Nucleus accumbens (tissue), 56 donors: ENCODE data around the gene SNED1.

ENCODE experiments used
- DNase-seq, 56 donors: peaks; one replicate each; lab custom pipeline; 2025; lab: John Stamatoyannopoulos, UW

The SNED1 gene

DNA sequence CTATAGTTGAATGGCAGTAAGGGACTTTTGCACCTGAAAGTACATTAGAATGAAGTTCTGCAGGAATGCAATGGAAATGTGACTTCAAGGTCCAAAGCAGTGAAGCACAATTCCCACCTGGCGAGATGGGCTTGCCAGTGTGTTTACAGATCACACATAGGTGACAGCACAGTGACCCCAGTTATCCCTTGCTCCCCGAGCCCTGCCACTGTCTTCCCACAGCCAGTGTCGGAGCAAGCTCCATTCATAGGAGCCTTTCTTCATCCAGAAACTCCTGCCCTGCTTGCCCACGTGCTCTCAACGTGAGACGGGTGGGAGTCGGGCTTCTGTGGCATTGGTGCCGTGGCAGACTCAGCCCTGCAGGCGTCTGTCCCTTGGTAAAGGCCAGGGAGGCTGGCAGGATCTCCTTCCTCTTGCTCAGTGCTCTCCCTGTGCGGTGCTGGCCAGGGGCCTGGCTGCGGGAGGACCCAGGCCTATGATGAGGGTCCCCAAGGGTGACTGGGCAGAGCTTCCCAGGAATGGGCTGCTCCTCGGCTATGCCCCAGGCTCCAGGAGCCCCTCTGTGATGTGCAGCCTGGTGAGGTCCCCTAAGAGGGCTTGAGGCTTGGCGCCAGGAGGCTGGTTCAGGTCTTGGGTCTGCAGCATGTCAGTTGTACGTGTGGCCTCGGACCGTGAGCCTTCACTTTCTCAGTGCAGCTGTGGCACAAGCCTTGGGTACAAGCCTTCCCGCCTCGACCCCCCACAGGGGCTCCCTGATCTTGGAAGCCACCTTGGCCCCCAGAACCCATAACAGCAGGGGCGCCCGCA, 40.2 kb downstream of the SNED1 start:
- no peak for DNase-seq

- no peak for DNase-seq
Observed at GRCh38 chr2:241039416-241039815, 41.0 kb downstream of the SNED1 start.

GRCh38 chr2:241040081-241040803, 41.8 kb downstream of the SNED1 start:
- no peak for DNase-seq

- no peak for DNase-seq
Observed at GRCh38 chr2:241041589-241042158, 43.3 kb downstream of the SNED1 start.

GRCh38 chr2:241043581-241043980, 45.2 kb downstream of the SNED1 start:
- no peak for DNase-seq

DNA sequence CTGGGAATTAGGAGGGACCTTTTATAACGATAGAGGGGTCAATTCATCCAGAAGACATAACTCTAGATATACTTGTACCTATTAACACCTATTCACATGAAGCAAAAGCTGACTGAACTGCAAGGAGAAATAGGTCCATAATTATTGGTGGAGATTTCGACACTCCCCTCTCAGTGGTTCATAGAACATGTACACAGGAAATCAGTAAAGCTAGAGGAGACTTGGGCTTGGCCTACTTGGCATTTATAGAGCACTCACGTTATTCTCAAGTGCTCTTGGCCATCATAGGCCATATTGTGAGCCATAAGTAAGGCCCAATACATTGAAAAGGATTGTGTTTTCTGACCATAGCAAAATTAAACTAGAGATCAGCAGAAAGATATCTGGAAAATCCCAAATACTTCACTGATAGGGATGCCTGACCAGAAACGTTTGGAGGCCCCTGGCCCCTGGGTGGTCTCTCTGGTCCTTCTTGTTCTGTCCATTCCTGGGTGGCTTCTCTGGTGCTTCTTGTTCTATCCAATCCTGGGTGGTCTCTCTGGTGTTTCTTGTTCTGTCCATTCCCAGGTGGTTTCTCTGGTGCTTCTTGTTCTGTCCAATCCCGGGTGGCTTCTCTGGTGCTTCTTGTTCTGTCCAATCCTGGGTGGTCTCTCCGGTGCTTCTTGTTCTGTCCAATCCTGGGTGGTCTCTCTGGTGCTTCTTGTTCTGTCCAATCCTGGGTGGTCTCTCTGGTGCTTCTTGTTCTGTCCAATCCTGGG, 49.0 kb downstream of the SNED1 start:
- DNase-seq, result no peak

DNA sequence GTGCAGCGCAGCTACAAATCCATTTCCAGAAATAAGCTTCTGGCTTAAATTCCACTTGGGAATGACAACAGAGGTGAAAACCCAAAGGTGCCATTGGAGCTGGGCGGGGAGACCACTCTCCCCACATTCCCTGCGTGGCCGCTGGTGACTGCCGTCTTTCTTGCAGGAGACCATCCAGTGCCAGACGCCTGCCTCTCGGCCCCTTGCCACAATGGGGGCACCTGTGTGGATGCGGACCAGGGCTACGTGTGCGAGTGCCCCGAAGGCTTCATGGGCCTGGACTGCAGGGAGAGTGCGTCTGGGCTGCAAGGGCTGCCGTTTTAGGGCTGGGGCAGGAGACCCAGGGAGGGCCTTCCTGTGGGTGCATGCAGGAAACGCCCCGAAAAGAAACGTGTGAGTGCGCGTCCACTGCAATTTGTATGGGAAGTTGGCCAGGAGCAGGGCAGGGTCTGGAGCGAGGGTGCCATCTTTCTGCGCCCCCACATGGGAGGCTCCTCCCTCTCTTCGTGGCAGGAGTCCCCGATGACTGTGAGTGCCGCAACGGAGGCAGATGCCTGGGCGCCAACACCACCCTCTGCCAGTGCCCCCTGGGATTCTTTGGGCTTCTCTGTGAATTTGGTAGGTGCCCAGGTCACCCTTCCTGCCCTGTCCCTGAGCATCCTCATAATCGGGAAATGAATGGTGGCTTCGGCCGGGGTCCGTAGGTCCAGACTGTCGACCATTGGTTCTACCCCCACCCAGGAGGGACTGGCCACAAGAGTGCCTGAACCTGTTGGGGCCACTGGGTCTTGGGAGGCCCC, 49.9 kb downstream of the SNED1 start:
- DNase-seq, result no peak

- no peak for DNase-seq
Observed at GRCh38 chr2:241048949-241049343, 50.5 kb downstream of the SNED1 start.

GRCh38 chr2:241049739-241050623, 51.6 kb downstream of the SNED1 start:
- no peak for DNase-seq

- DNase-seq, result no peak
Observed at GRCh38 chr2:241050624-241051577, 52.5 kb downstream of the SNED1 start.

GRCh38 chr2:241051578-241052487, 53.4 kb downstream of the SNED1 start:
- DNase-seq, result no peak

GRCh38 chr2:241052677-241053360, 54.4 kb downstream of the SNED1 start:
- no peak for DNase-seq

DNA sequence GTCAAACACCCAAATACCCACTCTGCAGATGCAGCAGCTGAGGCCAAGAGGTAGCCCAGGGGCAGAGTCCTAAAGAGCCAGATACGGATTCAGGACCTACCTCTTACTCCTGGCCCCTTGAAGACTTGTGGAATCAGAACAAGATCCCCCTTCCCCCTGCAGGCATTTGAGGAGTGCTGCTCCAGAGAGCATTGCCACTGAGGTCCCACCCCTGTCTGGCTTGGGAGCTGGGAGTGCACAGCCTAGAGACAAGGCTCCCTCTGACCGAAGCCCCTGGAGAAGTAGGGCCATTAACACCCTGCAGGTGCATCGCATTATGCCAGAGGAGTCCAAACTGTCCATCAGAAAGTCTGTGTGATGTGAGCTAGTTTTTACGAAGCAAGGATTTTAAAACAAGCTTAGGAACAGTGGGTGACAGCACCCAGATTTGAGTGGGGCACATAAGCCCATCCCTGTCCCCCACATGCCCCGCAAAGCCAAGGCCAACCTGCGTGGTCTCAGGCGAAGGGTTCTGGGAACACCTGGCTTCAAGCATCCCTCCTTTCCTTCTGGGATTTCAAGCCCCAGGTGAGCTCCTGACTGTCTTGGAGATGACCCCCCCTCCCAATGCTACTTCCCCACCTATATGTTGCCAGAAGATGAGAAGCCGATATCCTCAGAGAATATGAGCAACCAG, 55.3 kb downstream of the SNED1 start:
- no peak for DNase-seq

GRCh38 chr2:241061275-241061674, 62.9 kb downstream of the SNED1 start:
- no peak for DNase-seq

DNA sequence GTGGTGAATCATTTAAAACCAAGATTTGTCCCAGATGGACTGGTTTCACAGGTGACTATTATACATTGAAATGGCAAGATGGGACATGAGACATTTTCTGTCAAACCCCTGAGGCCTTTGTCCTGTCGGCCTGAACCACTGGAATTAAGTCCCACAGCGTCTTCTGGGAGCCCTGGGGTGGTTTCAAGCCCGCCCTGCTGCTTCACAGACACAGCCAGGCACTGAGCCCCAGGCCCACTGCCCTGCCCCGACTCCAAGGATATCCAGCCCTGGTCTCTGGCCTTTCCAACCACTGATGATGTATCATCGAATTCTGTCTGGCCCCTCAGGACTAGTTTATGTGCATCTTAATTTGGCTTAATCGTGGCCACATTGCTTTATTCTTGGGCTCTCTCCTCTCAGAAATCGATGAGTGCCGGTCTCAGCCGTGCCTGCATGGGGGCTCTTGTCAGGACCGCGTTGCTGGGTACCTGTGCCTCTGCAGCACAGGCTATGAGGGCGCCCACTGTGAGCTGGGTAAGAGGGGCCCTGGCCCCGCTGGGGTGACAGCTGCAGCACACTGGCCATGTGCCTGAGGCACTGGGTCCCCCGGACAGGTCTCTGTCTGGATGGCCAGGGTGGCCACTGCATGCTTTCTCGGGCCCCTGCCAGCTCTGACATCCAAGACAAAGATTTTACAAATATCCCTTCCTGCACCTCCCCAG, 64.1 kb downstream of the SNED1 start:
- no peak for DNase-seq
